ENCODE results near the gene ARL3. TPM values are rescaled to one million over a fixed set of nuclear protein-coding genes. Genes with fewer than 3 reads are reported as not detected.

ARL3 gene
- total and polyA plus RNA-seq, 2 experiments from 2014 or later = 8.5 to 22.6 TPM

GRCh38 chr10:102727037-102727818 lies 13.0 kb upstream of the ARL3 start:
- no peak overlapping the region for H2AFZ ChIP-seq
- H3K4me3 Mint-ChIP-seq = no peak overlapping the region
- ATAC-seq = no peak

More at GRCh38 chr10:102727037-102727818, 13.0 kb upstream of the ARL3 start:
- H3K27ac ChIP-seq (ENCODE audit: low read depth) = no peak overlapping the region
- Mint-ChIP-seq H3K9me3 (no peaks in the 10 kb centered on the region), H3K27me3 (ENCODE audit: insufficient read depth, low read depth, poor library complexity) (peaks cover 3% of the 10 kb centered on the region), H3K27ac (peak overlapping the region; percentile 73), H3K36me3 (ENCODE audit: low read depth) (peaks cover 67% of the 10 kb centered on the region), H3K4me1 (no peaks in the 10 kb centered on the region)
- peaks cover 3% of the 10 kb centered on the region for H3F3A ChIP-seq (replicated peaks; ENCODE audit: low read depth)
- no peaks in the 10 kb centered on the region for H3K9me2 ChIP-seq (ENCODE audit: insufficient read depth)
- H3K36me3 ChIP-seq (ENCODE audit: insufficient read depth) = peaks cover 25% of the 10 kb centered on the region
- H3K79me2 ChIP-seq (replicated peaks; ENCODE audit: insufficient read depth) = peaks cover 29% of the 10 kb centered on the region
- TF ChIP-seq STAT1 (IDR thresholded peaks at IDR 0.05; ENCODE audit: unreplicated experiment) = no peak
- no peak for TF ChIP-seq NANOG (IDR thresholded peaks at IDR 0.05; ENCODE audit: borderline replicate concordance)
- no peak for TF ChIP-seq ETS1 (IDR thresholded peaks at IDR 0.05)
- no peak for TF ChIP-seq REST (IDR thresholded peaks at IDR 0.05; ENCODE audit: unreplicated experiment)
- no peak for TF ChIP-seq POLR2AphosphoS5 (IDR thresholded peaks at IDR 0.05; ENCODE audit: low read depth)
- TF ChIP-seq ZNF114 (CRISPR knock-in tag; IDR thresholded peaks at IDR 0.05) = no peak
- TF ChIP-seq EZH2phosphoT487 (IDR thresholded peaks at IDR 0.05; ENCODE audit: unreplicated experiment) = no peak
- TF ChIP-seq CTCF (conservative IDR thresholded peaks at IDR 0.05; ENCODE audit: low read depth in 2 of 2) = no peak
- no peak for TF ChIP-seq JUNB (IDR thresholded peaks at IDR 0.05; ENCODE audit: unreplicated experiment)
- no peak for TF ChIP-seq ZNF331 (CRISPR knock-in tag; IDR thresholded peaks at IDR 0.05; ENCODE audit: low read depth)
- TF ChIP-seq ZNF462 (CRISPR knock-in tag; IDR thresholded peaks at IDR 0.05) = no peak
- no peak for TF ChIP-seq EZH2 (IDR thresholded peaks at IDR 0.05; ENCODE audit: low read depth, unreplicated experiment)
- no peak for TF ChIP-seq CREB1 (CRISPR knock-in tag; IDR thresholded peaks at IDR 0.05; ENCODE audit: low read depth)
- H4K20me1 ChIP-seq (replicated peaks; ENCODE audit: insufficient read depth) = peaks cover 22% of the 10 kb centered on the region
- DNase-seq (ENCODE audit: low spot score) = no peak
- no peak overlapping the region for H3K4me3 ChIP-seq
- H3K4me2 ChIP-seq = no peak overlapping the region
- no peaks in the 10 kb centered on the region for H3K27me3 ChIP-seq (ENCODE audit: insufficient read depth)
- H3K4me1 ChIP-seq (ENCODE audit: insufficient read depth) = no peaks in the 10 kb centered on the region
